H1 (cell line): ENCODE measurements around the gene HBB. TPM values are rescaled to one million over a fixed set of nuclear protein-coding genes. Genes with fewer than 3 reads are reported as not detected.

ENCODE experiments used
- CTCF ChIA-PET: fragments of 300-600 bp; sonication (Branson Sonifier 250); formaldehyde crosslinking; loops from one replicate; lab custom pipeline; 2021; ENCODE audit not compliant: partially characterized antibody; lab: Charles Lee
- POLR2A ChIA-PET: fragments of 300-600 bp; sonication (Branson Sonifier 250); formaldehyde crosslinking; loops from one replicate; lab custom pipeline; 2021; ENCODE audit warnings: inconsistent platforms; ENCODE audit not compliant: partially characterized antibody; lab: Charles Lee
- DNase-seq, 2 experiments: peaks; one replicate each; pipeline versions ENCODE4 v3.0.0 to v3.0.0-alpha.2; 2010 to 2022; ENCODE audit warnings: low spot score in 2 of 2, low read depth in 1 of 2, mixed read lengths in 1 of 2
- FAIRE-seq: peaks from 2 replicates; lab custom pipeline; 2011; peaks lifted over from hg19 to GRCh38; lab: Jason Lieb, UNC
- H2AFZ ChIP-seq: 2 replicates; pipeline ENCODE4 v1.8.1; 2012; ENCODE audit warnings: low read length, inconsistent platforms
- H2AK5ac ChIP-seq: 2 replicates; pipeline ENCODE4 v1.6.1; 2013; ENCODE audit warnings: low read depth, low read length
- H2BK120ac ChIP-seq: replicated peaks from 2 replicates; pipeline ENCODE3; 2013; ENCODE audit warnings: low read depth, low read length, inconsistent platforms
- H2BK12ac ChIP-seq: 2 replicates; pipeline ENCODE4 v1.6.1; 2013; ENCODE audit warnings: low read depth, low read length
- H2BK15ac ChIP-seq: 2 replicates; pipeline ENCODE4 v1.6.1; 2013; ENCODE audit warnings: low read length
- H2BK20ac ChIP-seq: 2 replicates; pipeline ENCODE4 v1.6.1; 2013; ENCODE audit warnings: low read length
- H2BK5ac ChIP-seq: 2 replicates; pipeline ENCODE4 v1.6.1; 2013; ENCODE audit warnings: low read depth, low read length
- H3K14ac ChIP-seq: 2 replicates; pipeline ENCODE4 v1.6.1; 2013; ENCODE audit warnings: inconsistent platforms; ENCODE audit not compliant: insufficient read length
- H3K18ac ChIP-seq: 2 replicates; pipeline ENCODE4 v1.6.1; 2013; ENCODE audit warnings: low read length; ENCODE audit errors: extremely low read depth
- H3K23ac ChIP-seq: 2 replicates; pipeline ENCODE4 v1.6.1; 2013; ENCODE audit warnings: inconsistent platforms; ENCODE audit not compliant: insufficient read length
- H3K23me2 ChIP-seq: 2 replicates; pipeline ENCODE4 v1.6.1; 2013; ENCODE audit warnings: low read depth, low read length
- H3K27ac ChIP-seq: 2 replicates; pipeline ENCODE4 v1.6.1; 2011; ENCODE audit warnings: low read depth, low read length, inconsistent platforms
- H3K27me3 ChIP-seq, 4 experiments: replicated peaks in 1 of 4; 1 replicate in 1 of 4; 2 replicates in 3 of 4; pipeline versions ENCODE4 v1.6.1 to v1.8.1; 2011 to 2013; ENCODE audit warnings: low read length in 3 of 4, mild to moderate bottlenecking in 3 of 4, inconsistent platforms in 2 of 4, mixed read lengths in 2 of 4, moderate library complexity in 1 of 4; ENCODE audit not compliant: control insufficient read depth in 3 of 4, insufficient read depth in 3 of 4; ENCODE audit errors: extremely low read depth in 1 of 4
- H3K36me3 ChIP-seq, 4 experiments: 2 replicates each; pipeline versions ENCODE4 v1.6.1 to v1.8.1; 2011 to 2013; ENCODE audit warnings: mild to moderate bottlenecking in 4 of 4, low read length in 3 of 4, moderate library complexity in 2 of 4, control low read depth in 1 of 4, inconsistent platforms in 1 of 4; ENCODE audit not compliant: insufficient read depth in 4 of 4, control insufficient read depth in 2 of 4
- H3K4ac ChIP-seq: replicated peaks from 2 replicates; pipeline ENCODE3; 2013; ENCODE audit warnings: low read length, low read depth, mixed read lengths, inconsistent platforms; ENCODE audit not compliant: insufficient read length
- H3K4me1 ChIP-seq, 4 experiments: replicated peaks in 1 of 4; 1 replicate in 1 of 4; 2 replicates in 3 of 4; pipeline versions ENCODE4 v1.6.1 to v1.8.1; 2011 to 2013; ENCODE audit warnings: low read length in 3 of 4, inconsistent platforms in 2 of 4, mixed read lengths in 1 of 4; ENCODE audit not compliant: insufficient read depth in 4 of 4, control insufficient read depth in 3 of 4
- H3K4me2 ChIP-seq, 2 experiments: 2 replicates each; pipeline versions ENCODE4 v1.6.1 to v1.8.1; 2011 to 2013; ENCODE audit warnings: low read depth in 2 of 2, low read length in 2 of 2, control low read depth in 1 of 2, inconsistent platforms in 1 of 2, mild to moderate bottlenecking in 1 of 2; ENCODE audit not compliant: insufficient read depth in 1 of 2
- H3K4me3 ChIP-seq, 4 experiments: fragments of 200-600, 300-600 bp in 1 of 4; sonication (generic), shearing (Covaris generic), sonication (Bioruptor Twin) in 1 of 4; 2 replicates each; pipeline versions ENCODE4 v1.5.1 to v1.8.1; 2011 to 2016; ENCODE audit warnings: low read length in 4 of 4, low read depth in 3 of 4, control low read depth in 2 of 4, inconsistent platforms in 2 of 4, mild to moderate bottlenecking in 2 of 4, mixed read lengths in 1 of 4, moderate library complexity in 1 of 4; ENCODE audit not compliant: insufficient read depth in 2 of 4; ENCODE audit errors: extremely low read depth in 1 of 4
- H3K56ac ChIP-seq: replicated peaks from 2 replicates; pipeline ENCODE3; 2013; ENCODE audit warnings: low read depth, mild to moderate bottlenecking, mixed read lengths, low read length, inconsistent platforms; ENCODE audit not compliant: insufficient read length
- H3K79me1 ChIP-seq: 2 replicates; pipeline ENCODE4 v1.6.1; 2013; ENCODE audit warnings: low read depth, low read length, control low read depth
- H3K79me2 ChIP-seq, 2 experiments: 2 replicates each; pipeline versions ENCODE4 v1.6.1 to v1.8.1; 2012 to 2013; ENCODE audit warnings: low read length in 2 of 2, mild to moderate bottlenecking in 2 of 2, inconsistent platforms in 1 of 2; ENCODE audit not compliant: insufficient read depth in 2 of 2, control insufficient read depth in 1 of 2
- H3K9ac ChIP-seq, 4 experiments: replicated peaks in 1 of 4; 1 replicate in 1 of 4; 2 replicates in 3 of 4; pipeline versions ENCODE4 v1.6.1 to v1.8.1; 2011 to 2013; ENCODE audit warnings: low read depth in 3 of 4, low read length in 3 of 4, control low read depth in 2 of 4, mild to moderate bottlenecking in 2 of 4, moderate library complexity in 2 of 4, inconsistent platforms in 1 of 4; ENCODE audit errors: extremely low read depth in 1 of 4
- H3K9me3 ChIP-seq, 2 experiments: 2 replicates each; pipeline versions ENCODE4 v1.6.1 to v1.8.1; 2012 to 2013; ENCODE audit warnings: mild to moderate bottlenecking in 2 of 2, moderate library complexity in 2 of 2, control low read depth in 1 of 2, inconsistent platforms in 1 of 2, low read depth in 1 of 2, low read length in 1 of 2, mixed read lengths in 1 of 2; ENCODE audit not compliant: insufficient read depth in 2 of 2
- H4K20me1 ChIP-seq, 2 experiments: replicated peaks in 1 of 2; 2 replicates each; pipeline versions ENCODE3 to v1.8.1; 2011 to 2013; ENCODE audit warnings: inconsistent platforms in 2 of 2, low read length in 2 of 2, mild to moderate bottlenecking in 1 of 2; ENCODE audit not compliant: insufficient read depth in 2 of 2, control insufficient read depth in 1 of 2
- H4K5ac ChIP-seq: 2 replicates; pipeline ENCODE4 v1.6.1; 2013; ENCODE audit warnings: low read length, low read depth, mixed read lengths, inconsistent platforms; ENCODE audit not compliant: insufficient read length
- H4K8ac ChIP-seq: 2 replicates; pipeline ENCODE4 v1.8.0; 2013; ENCODE audit warnings: mild to moderate bottlenecking, moderate library complexity, low read length, inconsistent platforms; ENCODE audit not compliant: insufficient read depth; ENCODE audit errors: extremely low read depth
- H4K91ac ChIP-seq: replicated peaks from 2 replicates; pipeline ENCODE3; 2013; ENCODE audit warnings: low read length, mixed read lengths, inconsistent platforms; ENCODE audit not compliant: insufficient read length
- CHD2 ChIP-seq: IDR thresholded peaks from 2 replicates; pipeline ENCODE4 v1.6.1; 2012; ENCODE audit warnings: low read length, improper control_type of control experiment
- E2F6 ChIP-seq: IDR thresholded peaks from 2 replicates; pipeline ENCODE4 v1.6.1; 2012; ENCODE audit warnings: inconsistent platforms
- RAD21 ChIP-seq, 2 experiments: IDR thresholded peaks in 1 of 2; conservative IDR thresholded peaks in 1 of 2; 2 replicates each; pipeline ENCODE4 v1.6.1; 2011; ENCODE audit warnings: low read depth in 2 of 2, low read length in 2 of 2, improper control_type of control experiment in 1 of 2, inconsistent platforms in 1 of 2, mild to moderate bottlenecking in 1 of 2, moderate library complexity in 1 of 2
- RFX5 ChIP-seq: IDR thresholded peaks from 2 replicates; pipeline ENCODE4 v1.6.1; 2011; ENCODE audit warnings: low read depth, low read length, improper control_type of control experiment, borderline replicate concordance
- SIN3A ChIP-seq, 2 experiments: IDR thresholded peaks in 1 of 2; conservative IDR thresholded peaks in 1 of 2; 2 replicates each; pipeline ENCODE4 v1.6.1; 2011 to 2012; ENCODE audit warnings: low read length in 2 of 2, improper control_type of control experiment in 1 of 2, low read depth in 1 of 2, mild to moderate bottlenecking in 1 of 2
- WGBS, 2 experiments: shearing (Covaris generic) in 1 of 2; methylation state at CpG; one replicate each; pipeline versions ENCODE4 v1.1.6 to v1.1.7; 2013 to 2015; ENCODE audit warnings: low lambda C conversion rate in 2 of 2, mixed read lengths in 2 of 2, inconsistent platforms in 1 of 2, low coverage in 1 of 2, missing lambda C conversion rate in 1 of 2; ENCODE audit not compliant: insufficient replicate concordance in 2 of 2, insufficient coverage in 1 of 2, insufficient read length in 1 of 2; ENCODE audit errors: extremely low coverage in 1 of 2, missing lambda C conversion rate in 1 of 2; 5-methylcytosine and 5-hydroxymethylcytosine counted together
- polyA plus RNA-seq, 7 experiments: library from polyadenylated mRNA; depleted of rRNA in 3 of 7; stranded (reverse) in 5 of 7; unstranded in 2 of 7; fragments of >200 nt in 5 of 7; fragments of 200-250 nt in 2 of 7; gene quantifications; 1 replicate in 5 of 7; 2 replicates in 1 of 7; 4 replicates in 1 of 7; pipeline versions ENCODE4 v1.2.1 to v1.2.3, GENCODE V29; 2011 to 2013; ENCODE audit warnings: missing spikeins in 2 of 7, mixed read lengths in 2 of 7
- total RNA-seq: library from RNA; stranded (reverse); fragmentation: NEBNext Ultra II Directional; extraction: Animal tissue kit (Norgen Biotek cat#: 25700); gene quantifications from 2 replicates; pipeline ENCODE4 v1.2.1, GENCODE V29; 2021

HBB gene
- total and polyA plus RNA-seq, 2 of the 8 experiments (the other 6 are each of a cell fraction or from before 2014, with no cell fraction given), result not detected

- H3K18ac ChIP-seq, result no peak overlapping the region
- 88% methylated on average over 1 of the region's 1 CpG; no CpG with 5 or more reads in 1 of the 2 experiments for WGBS, 2 experiments
- no peaks in the 10 kb centered on the region for H3K9me3 ChIP-seq
- no peak overlapping the region for H3K4me3 ChIP-seq
- H3K4ac ChIP-seq, result no peak overlapping the region
- no peak overlapping the region for H3K27ac ChIP-seq
- H2AFZ ChIP-seq, result no peak overlapping the region
- no peak overlapping the region for H2BK20ac ChIP-seq
- no peaks in the 10 kb centered on the region for H3K79me1 ChIP-seq
- no peaks in the 10 kb centered on the region for H3K79me2 ChIP-seq
- H3K27me3 ChIP-seq, result no peaks in the 10 kb centered on the region
- FAIRE-seq, result no peak
- TF ChIP-seq RFX5 (no peak), SIN3A (conservative IDR thresholded peaks at IDR 0.05 in 1 of 2, IDR thresholded peaks at IDR 0.05 in 1 of 2; ENCODE audit: low read depth in 1 of 2, low read length in 2 of 2) (no peak), E2F6 (no peak), CHD2 (no peak), RAD21 (IDR thresholded peaks at IDR 0.05 in 1 of 2, conservative IDR thresholded peaks at IDR 0.05 in 1 of 2; ENCODE audit: low read depth in 2 of 2, low read length in 2 of 2) (no peak)
- TF ChIP-seq, all 59 proteins: peak for 0
- no peaks in the 10 kb centered on the region; the same call in 1 of the 2 replicates for H3K23me2 ChIP-seq
- no peak overlapping the region for H3K56ac ChIP-seq
- no peak overlapping the region for H4K8ac ChIP-seq
- DNase-seq, result no peak
- H2BK12ac ChIP-seq, result no peak overlapping the region
- H4K5ac ChIP-seq, result no peak overlapping the region
- H2BK120ac ChIP-seq, result no peak overlapping the region
- CTCF ChIA-PET, result interaction anchor here (0.8 kb wide), 1 partner anchor 61 kb away, joined by 3 read pairs; no protein-coding TSS in a partner anchor
- H3K36me3 ChIP-seq, result no peaks in the 10 kb centered on the region
- H2AK5ac ChIP-seq, result no peak overlapping the region
- no peak overlapping the region for H3K4me2 ChIP-seq
- H2BK5ac ChIP-seq, result no peak overlapping the region
- H3K23ac ChIP-seq, result no peak overlapping the region
- POLR2A ChIA-PET, result no interaction called here
- H2BK15ac ChIP-seq, result no peak overlapping the region
- no peak overlapping the region for H4K91ac ChIP-seq
- H4K20me1 ChIP-seq, result no peaks in the 10 kb centered on the region
- no peak overlapping the region for H3K14ac ChIP-seq
- no peaks in the 10 kb centered on the region for H3K4me1 ChIP-seq
- no peak overlapping the region for H3K9ac ChIP-seq
These were observed 2.5 kb upstream of the HBB start for GRCh38 chr11:5229356-5229755.
